Measurements from ENCODE around the gene WDR5. TPM values are rescaled to one million over a fixed set of nuclear protein-coding genes. Genes with fewer than 3 reads are reported as not detected.

Gene WDR5
- total and polyA plus RNA-seq, 9 of the 15 experiments (the other 6 are each of a cell fraction or from before 2014, with no cell fraction given) = 3.0 to 56.8 (median 38.6) TPM

DNA sequence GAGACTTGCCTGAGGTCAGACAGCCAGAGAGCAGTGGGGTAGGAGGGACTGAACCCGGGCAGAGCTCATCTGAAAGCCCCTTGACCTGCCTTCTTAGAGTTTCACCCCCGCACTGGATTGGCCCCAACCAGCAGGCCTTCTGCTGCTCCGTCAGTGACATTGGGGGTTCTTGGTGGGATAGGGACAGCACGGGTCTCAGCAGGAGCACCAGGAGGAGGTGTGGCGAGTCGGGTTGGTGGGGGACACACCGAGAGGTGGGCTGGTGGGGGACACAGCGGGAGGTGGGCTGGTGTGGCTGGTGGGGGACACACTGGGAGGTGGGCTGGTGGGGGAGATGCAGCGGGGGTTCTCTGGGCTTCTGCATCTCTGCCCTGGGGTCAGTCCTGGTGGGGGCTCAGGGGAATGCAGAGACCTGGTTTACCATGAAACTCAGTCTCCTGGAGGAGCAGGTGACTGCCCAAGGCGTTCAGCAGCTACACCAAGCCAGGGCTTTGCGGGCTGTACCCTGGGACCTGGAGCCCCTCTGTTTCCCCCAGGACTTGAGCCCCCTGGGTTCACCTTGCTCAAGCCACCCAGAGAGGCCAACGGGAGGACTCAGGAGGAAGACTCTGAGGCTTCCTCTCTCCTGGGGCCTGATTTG lies 56.5 kb downstream of the WDR5 start:
- no peaks in the 10 kb centered on the region for H3K36me3 ChIP-seq (ENCODE audit: control insufficient read depth, insufficient read depth, low read length)
- H3K27me3 ChIP-seq (ENCODE audit: control insufficient read depth in 2 of 2, insufficient read depth in 2 of 2, low read length in 2 of 2) = peaks cover 8 to 65% of the 10 kb centered on the region in 2 experiments
- H3K9me1 ChIP-seq (ENCODE audit: control insufficient read depth, insufficient read depth, low read length) = no peaks in the 10 kb centered on the region
- in situ Hi-C loops (cut with MboI) = no loop called here
- ChIA-PET POLR2A (no interaction called here), CTCF (ENCODE audit: low intra/inter-chr PET ratio) (no interaction called here)
- H3K4me2 ChIP-seq (ENCODE audit: insufficient read depth, low read length) = no peak overlapping the region
- H3K79me2 ChIP-seq (ENCODE audit: control insufficient read depth, insufficient read depth, low read length) = no peaks in the 10 kb centered on the region
- WGBS (ENCODE audit: insufficient coverage, low coverage, missing lambda C conversion rate) = 4% methylated on average over 7 of the region's 12 CpGs
- peak overlapping the region in 1 of 2 experiments; percentile 20; a peak in 1 of 4 replicates for H3K9ac ChIP-seq (ENCODE audit: insufficient read depth in 1 of 2, low read depth in 2 of 2, low read length in 2 of 2)
- H4K20me1 ChIP-seq (replicated peaks; ENCODE audit: control insufficient read depth, insufficient read depth, low read length) = peaks cover 9% of the 10 kb centered on the region; the same call in 1 of the 2 replicates
- no peak overlapping the region for H3K27ac ChIP-seq (ENCODE audit: extremely low read depth, low read depth, low read length)
- no peak overlapping the region for H2AFZ ChIP-seq (ENCODE audit: low read depth, low read length)
- ATAC-seq (no peak; the same call in 1 of the 3 replicates), FAIRE-seq (no peak), DNase-seq (ENCODE audit: extremely low read depth in 1 of 4, low spot score in 3 of 4) (no peak)
- no TSS peak for BruUV-seq (replicated peaks)
- H3K4me3 ChIP-seq = no peak overlapping the region
- intact Hi-C loops (cut with micrococcal nuclease) = no loop called here
- TF ChIP-seq POLR2B (IDR thresholded peaks at IDR 0.05; ENCODE audit: low read depth, partially characterized antibody) = no peak
- no peak for TF ChIP-seq ZNF668 (CRISPR knock-in tag; IDR thresholded peaks at IDR 0.05)
- no peak for TF ChIP-seq ZFPM2 (CRISPR knock-in tag; IDR thresholded peaks at IDR 0.05)
- no peak for TF ChIP-seq HNRNPUL1 (IDR thresholded peaks at IDR 0.05; ENCODE audit: low read length)
- no peak for TF ChIP-seq ZBED1 (IDR thresholded peaks at IDR 0.05)
- no peak for TF ChIP-seq NFE2L1 (tag; IDR thresholded peaks at IDR 0.05; ENCODE audit: borderline replicate concordance, low read depth)
- TF ChIP-seq MED1 (CRISPR knock-in tag; IDR thresholded peaks at IDR 0.05; ENCODE audit: borderline replicate concordance) = no peak
- no peak for TF ChIP-seq RBM25 (IDR thresholded peaks at IDR 0.05; ENCODE audit: low read depth, low read length, severe bottlenecking)
- no peak for TF ChIP-seq CCNT2 (IDR thresholded peaks at IDR 0.05; ENCODE audit: borderline replicate concordance, extremely low read depth, insufficient read length, low read depth, low read length)
- no peak for TF ChIP-seq HNRNPH1 (optimal IDR thresholded peaks at IDR 0.05; ENCODE audit: low read depth, low read length)
- no peak for TF ChIP-seq CEBPG (CRISPR knock-in tag; IDR thresholded peaks at IDR 0.05)
- TF ChIP-seq CEBPG (tag; conservative IDR thresholded peaks at IDR 0.05 in 1 of 2, IDR thresholded peaks at IDR 0.05 in 1 of 2) = no peak
- no peak for TF ChIP-seq ZNF277 (CRISPR knock-in tag; IDR thresholded peaks at IDR 0.05; ENCODE audit: borderline replicate concordance)
- no peak for TF ChIP-seq HSF4 (CRISPR knock-in tag; IDR thresholded peaks at IDR 0.05; ENCODE audit: borderline replicate concordance)
- TF ChIP-seq NEUROD1 (IDR thresholded peaks at IDR 0.05; ENCODE audit: borderline replicate concordance, low read depth, low read length, partially characterized antibody) = no peak
- no peaks in the 10 kb centered on the region for H3K9me3 ChIP-seq (replicated peaks; ENCODE audit: control insufficient read depth, insufficient read depth, low read depth, low read length)
- H3K4me1 ChIP-seq (replicated peaks in 1 of 2; ENCODE audit: control insufficient read depth in 2 of 2, insufficient read depth in 2 of 2, low read length in 2 of 2) = peaks cover 0 to 20% of the 10 kb centered on the region in 2 experiments; a peak in 2 of 5 replicates

Data from K562 (cell line).